Thoracic aorta (tissue), 2 donors: ENCODE data around the gene GABRB3. TPM values are rescaled to one million over a fixed set of nuclear protein-coding genes. Genes with fewer than 3 reads are reported as not detected.

Experiments
- ATAC-seq: fragments of 150-250 bp; one replicate; pipeline ENCODE4 v1.8.0; 2017; ENCODE audit warnings: low read depth; ENCODE audit not compliant: insufficient number of reproducible peaks, low FRiP score
- DNase-seq: peaks from one replicate; pipeline ENCODE4 v3.0.0-alpha.2; 2020; ENCODE audit warnings: low spot score
- H3K27ac ChIP-seq, 2 donors: fragments of 200-600 bp; sonication (generic); 1 replicate in 1 of 2; 2 replicates in 1 of 2; pipeline ENCODE4 v1.5.1; 2016; ENCODE audit warnings: mild to moderate bottlenecking in 2 of 2, moderate library complexity in 2 of 2
- H3K27me3 ChIP-seq: fragments of 200-600 bp; sonication (generic); replicated peaks from 2 replicates; pipeline ENCODE4 v1.6.0; 2016; ENCODE audit warnings: mild to moderate bottlenecking; ENCODE audit not compliant: insufficient read depth
- H3K36me3 ChIP-seq: fragments of 200-600 bp; sonication (generic); one replicate; pipeline ENCODE4 v1.5.1; 2016
- H3K4me1 ChIP-seq, 2 donors: fragments of 200-600 bp; sonication (generic); 1 replicate in 1 of 2; 2 replicates in 1 of 2; pipeline versions ENCODE4 v1.5.1 to v1.6.0; 2016; ENCODE audit warnings: low read depth in 2 of 2, mild to moderate bottlenecking in 1 of 2; ENCODE audit not compliant: control insufficient read depth in 1 of 2
- H3K4me3 ChIP-seq: fragments of 200-600 bp; sonication (generic); 2 replicates; pipeline ENCODE4 v1.5.1; 2016; ENCODE audit warnings: mild to moderate bottlenecking
- H3K9me3 ChIP-seq: fragments of 200-600 bp; sonication (generic); 2 replicates; pipeline ENCODE4 v1.5.1; 2016
- CTCF ChIP-seq: fragments of 200-600 bp; sonication (generic); IDR thresholded peaks from one replicate; pipeline ENCODE4 v1.5.1; 2019; ENCODE audit warnings: antibody characterized with exemption
- total RNA-seq, 2 donors: library from RNA; depleted of rRNA; stranded (reverse); fragments of >200 nt; gene quantifications; one replicate each; pipeline versions ENCODE4 v1.1.0 to v1.2.3, GENCODE V29; 2016

Gene GABRB3
- total RNA-seq, 2 donors from 2014 or later: 0.54 to 2.0 TPM

DNA sequence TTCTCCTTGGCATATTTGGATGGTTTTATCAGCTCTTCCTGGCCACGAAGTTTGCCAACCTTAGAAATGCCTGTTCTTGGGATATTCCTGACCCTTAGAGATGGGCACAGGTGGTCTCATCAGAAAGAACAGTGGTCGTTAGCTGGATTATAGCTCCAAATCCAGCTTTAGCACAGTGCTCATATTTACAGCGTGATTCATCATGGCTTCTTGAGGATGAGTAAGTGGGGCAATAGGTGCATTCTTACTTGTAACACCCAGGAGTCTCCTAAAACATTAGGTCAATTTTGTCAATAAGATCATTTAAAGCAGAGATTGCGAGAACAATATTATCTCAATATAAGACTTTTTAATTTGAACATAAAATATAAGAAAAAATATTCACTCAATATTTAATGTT lies 191.9 kb downstream of the GABRB3 start:
- Histone ChIP-seq H3K4me1 (no peaks in the 10 kb centered on the region), H3K4me3 (no peak overlapping the region), H3K27ac (no peak overlapping the region), H3K9me3 (no peaks in the 10 kb centered on the region), H3K36me3 (no peaks in the 10 kb centered on the region), H3K27me3 (no peaks in the 10 kb centered on the region)
- DNase-seq (no peak), ATAC-seq (no peak)
- TF ChIP-seq CTCF: no peak

- H3K4me1 ChIP-seq: no peaks in the 10 kb centered on the region
- no peaks in the 10 kb centered on the region for H3K27me3 ChIP-seq
- no peak overlapping the region for H3K4me3 ChIP-seq
- DNase-seq: no peak
- ATAC-seq: no peak
- H3K27ac ChIP-seq: no peak overlapping the region
- H3K36me3 ChIP-seq: no peaks in the 10 kb centered on the region
- TF ChIP-seq CTCF: no peak
- no peaks in the 10 kb centered on the region for H3K9me3 ChIP-seq
Observed at GRCh38 chr15:26572602-26573350, 200.1 kb downstream of the GABRB3 start.

DNA sequence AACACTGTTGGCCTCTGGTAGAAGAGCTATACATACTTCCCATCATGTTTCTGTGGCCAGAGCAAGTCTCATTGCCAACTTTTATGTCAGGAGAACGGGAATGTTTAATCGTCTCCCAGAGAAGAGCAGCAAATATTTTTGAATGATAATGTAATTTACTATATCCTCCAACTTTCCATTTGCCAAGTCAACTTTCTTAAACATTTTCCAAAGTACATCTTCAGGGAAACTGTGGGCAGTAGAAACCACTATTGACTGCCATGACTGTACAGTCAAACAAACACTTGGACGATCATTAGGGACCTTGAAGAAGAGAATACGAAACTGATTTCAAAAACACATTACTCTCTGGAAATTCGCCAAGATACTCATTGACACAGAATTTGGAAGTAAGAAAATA lies 201.5 kb downstream of the GABRB3 start:
- Histone ChIP-seq H3K27ac (no peak overlapping the region), H3K36me3 (no peaks in the 10 kb centered on the region), H3K4me1 (no peaks in the 10 kb centered on the region), H3K4me3 (no peak overlapping the region), H3K27me3 (no peaks in the 10 kb centered on the region), H3K9me3 (no peaks in the 10 kb centered on the region)
- DNase-seq (no peak), ATAC-seq (no peak)
- TF ChIP-seq CTCF: no peak

DNA sequence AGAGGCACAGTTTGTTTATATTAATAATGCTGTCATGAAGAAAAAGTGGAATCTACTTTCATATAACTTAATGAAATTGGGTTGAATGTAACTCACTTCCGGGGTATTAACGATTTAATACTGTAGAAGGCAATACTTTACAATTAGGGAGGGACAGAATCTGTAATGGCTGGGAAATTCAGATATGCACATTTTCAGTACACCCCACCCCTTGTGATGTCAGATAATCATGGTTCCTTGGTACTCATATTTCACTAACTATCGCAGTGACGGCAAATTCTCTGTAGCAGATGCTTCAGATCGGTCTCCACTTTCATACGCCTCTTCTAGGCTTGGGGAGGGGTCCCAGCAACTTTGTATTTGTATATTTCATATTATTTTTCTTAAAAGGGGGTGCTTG lies 207.3 kb downstream of the GABRB3 start:
- DNase-seq (no peak), ATAC-seq (no peak)
- TF ChIP-seq CTCF: no peak
- Histone ChIP-seq H3K27me3 (no peaks in the 10 kb centered on the region), H3K4me1 (no peaks in the 10 kb centered on the region), H3K9me3 (no peaks in the 10 kb centered on the region), H3K27ac (no peak overlapping the region), H3K36me3 (no peaks in the 10 kb centered on the region), H3K4me3 (no peak overlapping the region)

GRCh38 chr15:26564361-26564760 lies 208.5 kb downstream of the GABRB3 start:
- TF ChIP-seq CTCF: no peak
- Histone ChIP-seq H3K27ac (no peak overlapping the region), H3K4me1 (no peaks in the 10 kb centered on the region), H3K36me3 (no peaks in the 10 kb centered on the region), H3K4me3 (no peak overlapping the region), H3K27me3 (no peaks in the 10 kb centered on the region), H3K9me3 (no peaks in the 10 kb centered on the region)
- ATAC-seq (no peak), DNase-seq (no peak)
